Measurements from ENCODE around the gene MRPL23. TPM values are rescaled to one million over a fixed set of nuclear protein-coding genes. Genes with fewer than 3 reads are reported as not detected.

Gene MRPL23
- total RNA-seq, 4 donors from 2014 or later: 36.7 to 196 (median 101) TPM

DNA sequence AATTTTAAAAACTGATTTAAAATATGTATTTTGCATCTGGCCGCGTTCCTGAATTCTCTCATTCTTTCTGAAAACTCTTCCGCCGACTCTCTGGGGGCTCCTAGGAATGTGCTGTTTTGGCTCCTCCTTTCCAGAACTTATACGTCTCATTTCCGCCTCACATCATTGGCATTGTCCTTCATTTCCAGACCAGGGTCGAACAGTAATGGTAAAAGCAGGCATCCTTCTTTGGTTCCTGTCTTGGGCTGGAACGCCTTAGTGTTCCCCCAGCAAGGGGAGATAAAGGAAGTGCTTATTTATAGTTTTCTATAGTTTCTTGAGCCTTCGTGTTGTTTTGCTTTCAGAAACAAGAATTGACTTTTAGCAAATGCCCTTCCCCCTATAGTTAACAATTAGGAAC, 38.5 kb upstream of the MRPL23 start:
- Histone ChIP-seq H3K27me3 (no peaks in the 10 kb centered on the region), H3K27ac (peak overlapping the region; percentile 75 to 76), H3K4me1 (no peaks in the 10 kb centered on the region), H3K36me3 (no peaks in the 10 kb centered on the region), H3K9me3 (no peaks in the 10 kb centered on the region), H3K4me3 (no peak overlapping the region)
- TF ChIP-seq, protein P1, sequence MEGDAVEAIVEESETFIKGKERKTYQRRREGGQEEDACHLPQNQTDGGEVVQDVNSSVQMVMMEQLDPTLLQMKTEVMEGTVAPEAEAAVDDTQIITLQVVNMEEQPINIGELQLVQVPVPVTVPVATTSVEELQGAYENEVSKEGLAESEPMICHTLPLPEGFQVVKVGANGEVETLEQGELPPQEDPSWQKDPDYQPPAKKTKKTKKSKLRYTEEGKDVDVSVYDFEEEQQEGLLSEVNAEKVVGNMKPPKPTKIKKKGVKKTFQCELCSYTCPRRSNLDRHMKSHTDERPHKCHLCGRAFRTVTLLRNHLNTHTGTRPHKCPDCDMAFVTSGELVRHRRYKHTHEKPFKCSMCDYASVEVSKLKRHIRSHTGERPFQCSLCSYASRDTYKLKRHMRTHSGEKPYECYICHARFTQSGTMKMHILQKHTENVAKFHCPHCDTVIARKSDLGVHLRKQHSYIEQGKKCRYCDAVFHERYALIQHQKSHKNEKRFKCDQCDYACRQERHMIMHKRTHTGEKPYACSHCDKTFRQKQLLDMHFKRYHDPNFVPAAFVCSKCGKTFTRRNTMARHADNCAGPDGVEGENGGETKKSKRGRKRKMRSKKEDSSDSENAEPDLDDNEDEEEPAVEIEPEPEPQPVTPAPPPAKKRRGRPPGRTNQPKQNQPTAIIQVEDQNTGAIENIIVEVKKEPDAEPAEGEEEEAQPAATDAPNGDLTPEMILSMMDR (IDR thresholded peaks at IDR 0.05): no peak
- no peak for TF ChIP-seq POLR2A (IDR thresholded peaks at IDR 0.05)
- intact Hi-C loops (cut with DNase I; ENCODE audit: low total_unique reads): no loop called here
- no peak for DNase-seq

DNA sequence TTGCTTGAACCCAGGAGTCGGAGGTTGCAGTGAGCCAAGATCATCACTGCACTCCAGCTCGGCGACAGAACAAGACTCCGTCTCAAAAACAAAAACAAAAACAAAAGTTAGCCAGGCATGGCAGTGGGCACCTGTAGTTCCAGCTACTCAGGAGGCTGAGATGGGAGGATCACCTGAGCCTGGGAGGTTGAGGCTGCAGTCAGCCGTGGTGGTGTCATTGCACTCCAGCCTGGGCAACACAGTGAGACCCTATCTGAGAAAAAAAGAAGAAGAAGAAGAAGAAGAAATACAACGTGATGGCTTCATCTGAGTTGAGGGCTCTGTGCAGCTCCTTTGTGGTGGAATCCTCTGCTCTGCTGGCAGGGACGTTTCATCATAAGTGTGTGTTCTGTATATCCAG, 37.6 kb upstream of the MRPL23 start:
- no peak for DNase-seq
- no peaks in the 10 kb centered on the region for H3K9me3 ChIP-seq
- H3K4me3 ChIP-seq: no peak overlapping the region
- peak overlapping the region; percentile 75 to 76 for H3K27ac ChIP-seq
- H3K36me3 ChIP-seq: no peaks in the 10 kb centered on the region
- no peaks in the 10 kb centered on the region for H3K4me1 ChIP-seq
- intact Hi-C loops (cut with DNase I; ENCODE audit: low total_unique reads): no loop called here
- TF ChIP-seq, protein P1 (IDR thresholded peaks at IDR 0.05): no peak
- no peak for TF ChIP-seq POLR2A (IDR thresholded peaks at IDR 0.05)
- H3K27me3 ChIP-seq: no peaks in the 10 kb centered on the region

DNA sequence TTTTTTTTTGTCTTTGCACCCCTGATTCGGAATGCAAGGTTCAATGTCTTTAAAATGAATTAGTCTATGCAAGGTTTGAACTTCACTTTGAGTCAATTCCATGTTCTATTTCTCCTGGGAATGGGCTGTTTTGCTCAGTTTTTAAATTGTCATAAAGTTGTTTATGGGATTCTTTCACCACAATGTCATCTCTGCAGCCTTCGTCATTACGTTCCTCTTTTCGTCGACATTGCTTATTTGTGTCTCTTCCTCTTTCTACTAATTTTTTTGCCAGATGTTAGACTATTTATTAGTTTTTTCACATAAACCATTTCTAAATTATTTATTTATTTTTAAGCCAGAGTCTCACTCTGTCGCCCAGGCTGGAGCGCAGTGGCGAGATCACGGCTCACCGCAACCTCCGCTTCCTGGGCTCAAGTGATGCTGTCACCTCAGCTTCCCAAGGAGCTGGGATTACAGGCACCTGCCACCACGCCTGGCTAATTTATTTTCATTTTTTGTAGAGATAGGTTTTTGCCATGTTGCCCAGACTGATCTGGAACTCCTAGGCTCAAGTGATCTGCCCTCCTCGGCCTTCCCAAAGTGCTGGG, 34.7 kb upstream of the MRPL23 start:
- no peaks in the 10 kb centered on the region for H3K27me3 ChIP-seq
- intact Hi-C loops (cut with DNase I; ENCODE audit: low total_unique reads): no loop called here
- H3K36me3 ChIP-seq: no peaks in the 10 kb centered on the region

DNA sequence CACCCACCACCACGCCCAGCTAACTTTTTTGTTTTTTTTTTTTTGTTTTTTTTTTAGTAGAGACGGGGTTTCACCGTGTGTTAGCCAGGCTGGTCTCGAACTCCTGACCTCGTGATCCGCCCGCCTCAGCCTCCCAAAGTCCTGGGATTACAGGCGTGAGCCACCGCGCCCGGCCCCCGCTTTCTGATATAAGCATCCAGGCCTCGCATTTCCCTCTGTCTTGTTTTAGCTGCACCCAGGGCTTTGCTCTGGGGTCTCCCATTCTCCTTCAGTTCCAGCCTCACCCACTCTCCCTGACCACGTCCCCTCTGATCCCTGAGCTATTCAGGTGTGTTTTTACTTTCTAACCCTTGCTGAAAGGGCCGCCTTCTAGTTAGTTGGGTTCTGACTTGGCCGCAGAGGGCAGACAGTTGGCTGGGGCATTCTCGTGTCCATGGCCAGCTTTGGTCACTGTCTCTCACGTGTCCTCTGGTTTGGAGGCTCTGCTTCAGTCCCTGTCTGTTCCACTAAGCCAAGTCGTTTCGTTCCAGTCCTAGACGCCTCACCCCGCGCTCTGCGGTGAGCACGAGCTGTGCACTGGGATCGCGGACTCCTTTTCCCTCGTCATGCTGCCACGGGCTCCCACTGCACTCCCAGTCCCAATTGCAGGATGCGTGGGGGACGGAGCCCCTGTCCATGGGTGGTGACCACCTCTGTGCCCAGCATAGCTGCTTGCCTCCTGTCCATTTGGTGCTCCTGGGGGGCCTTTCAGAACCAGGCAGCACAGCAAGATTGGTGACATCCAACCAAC, 33.7 kb upstream of the MRPL23 start:
- Histone ChIP-seq H3K9me3 (no peaks in the 10 kb centered on the region), H3K4me1 (no peaks in the 10 kb centered on the region), H3K27ac (no peak overlapping the region), H3K27me3 (no peaks in the 10 kb centered on the region), H3K36me3 (no peaks in the 10 kb centered on the region), H3K4me3 (no peak overlapping the region)
- no peak for TF ChIP-seq POLR2A (IDR thresholded peaks at IDR 0.05)
- TF ChIP-seq, protein P1 (IDR thresholded peaks at IDR 0.05): no peak
- no peak for DNase-seq
- intact Hi-C loops (cut with DNase I; ENCODE audit: low total_unique reads): no loop called here

More for the DNA sequence above, 34.7 kb upstream of the MRPL23 start:
- Histone ChIP-seq H3K4me1 (no peaks in the 10 kb centered on the region), H3K27ac (peak overlapping the region; percentile 46 to 49), H3K9me3 (no peaks in the 10 kb centered on the region), H3K4me3 (no peak overlapping the region)
- TF ChIP-seq POLR2A (IDR thresholded peaks at IDR 0.05): no peak
- TF ChIP-seq, protein P1 (IDR thresholded peaks at IDR 0.05): no peak
- no peak for DNase-seq

DNA sequence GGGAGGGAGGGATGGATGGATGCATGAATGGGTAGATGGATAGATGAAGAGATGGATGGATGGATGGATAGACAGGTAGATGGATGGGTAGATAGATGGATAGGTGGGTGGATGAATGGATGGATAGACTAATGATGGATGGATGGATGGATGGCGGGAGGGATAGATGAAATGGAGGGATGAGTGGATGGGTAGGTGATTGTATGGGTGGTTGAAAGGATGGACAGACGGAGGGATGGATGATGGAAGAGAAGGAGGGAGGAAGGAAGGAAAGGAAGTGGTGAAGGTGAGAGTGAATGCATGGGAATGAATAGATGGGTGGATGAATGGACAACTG, 31.4 kb upstream of the MRPL23 start:
- Histone ChIP-seq H3K27me3 (no peaks in the 10 kb centered on the region), H3K36me3 (no peaks in the 10 kb centered on the region), H3K9me3 (no peaks in the 10 kb centered on the region), H3K27ac (no peak overlapping the region), H3K4me3 (no peak overlapping the region), H3K4me1 (no peaks in the 10 kb centered on the region)
- TF ChIP-seq, protein P1 (IDR thresholded peaks at IDR 0.05): no peak
- TF ChIP-seq POLR2A (IDR thresholded peaks at IDR 0.05): no peak
- intact Hi-C loops (cut with DNase I; ENCODE audit: low total_unique reads): no loop called here
- no peak for DNase-seq

Data from uterus (tissue), 4 donors.